K562 (cell line): ENCODE results near the gene TMEM128. TPM values are rescaled to one million over a fixed set of nuclear protein-coding genes. Genes with fewer than 3 reads are reported as not detected.

Experiments
- ATAC-seq: fragments of 200-7000 bp; cut with Tn5 transposase; 3 replicates; pipeline ENCODE4 v1.9.1; 2020; ENCODE audit warnings: moderate library complexity
- BruUV-seq: library from RNA; stranded (reverse); fragments of 400-500 nt; replicated peaks from 2 replicates; lab custom pipeline; 2021; lab: Mats Ljungman, UMichigan
- CTCF ChIA-PET: fragments of 300-600 bp; formaldehyde crosslinking; extraction: SDS; loops from one replicate; lab custom pipeline; 2021; ENCODE audit warnings: low intra/inter-chr PET ratio; lab: Yijun Ruan, JAX
- POLR2A ChIA-PET: fragments of 300-600, 350-650 bp; sonication (Branson Sonifier 250); formaldehyde crosslinking; extraction: SDS; loops from one replicate; lab custom pipeline; 2021; ENCODE audit warnings: antibody characterized with exemption, inconsistent platforms; lab: Yijun Ruan, JAX
- DNase-seq, 4 experiments: peaks; one replicate each; pipeline versions ENCODE4 v3.0.0 to v3.0.0-alpha.2; 2011 to 2018; ENCODE audit warnings: low spot score in 3 of 4, mixed read lengths in 3 of 4; ENCODE audit errors: extremely low read depth in 1 of 4
- FAIRE-seq: peaks from 2 replicates; lab custom pipeline; 2011; peaks lifted over from hg19 to GRCh38; lab: Jason Lieb, UNC
- H2AFZ ChIP-seq: 2 replicates; pipeline ENCODE4 v1.6.0; 2011; ENCODE audit warnings: low read depth, low read length, control low read depth, inconsistent platforms
- H3K27ac ChIP-seq: fragments of 200-600 bp; 3 replicates; pipeline ENCODE4 v1.8.0; 2011; ENCODE audit warnings: low read depth, mild to moderate bottlenecking, control low read depth, inconsistent platforms, low read length, moderate library complexity, mixed read lengths; ENCODE audit errors: extremely low read depth
- H3K27me3 ChIP-seq, 2 experiments: fragments of 300-600 bp in 1 of 2; 2 replicates in 1 of 2; 3 replicates in 1 of 2; pipeline versions ENCODE4 v1.6.0 to v1.8.0; 2011; ENCODE audit warnings: inconsistent platforms in 2 of 2, low read length in 2 of 2, mild to moderate bottlenecking in 1 of 2, mixed read lengths in 1 of 2, moderate library complexity in 1 of 2; ENCODE audit not compliant: control insufficient read depth in 2 of 2, insufficient read depth in 2 of 2
- H3K36me3 ChIP-seq: fragments of 300-600 bp; 3 replicates; pipeline ENCODE4 v1.8.0; 2011; ENCODE audit warnings: mild to moderate bottlenecking, low read length, inconsistent platforms; ENCODE audit not compliant: control insufficient read depth, insufficient read depth
- H3K4me1 ChIP-seq, 2 experiments: fragments of 200-600 bp in 1 of 2; replicated peaks in 1 of 2; 2 replicates in 1 of 2; 3 replicates in 1 of 2; pipeline versions ENCODE4 v1.5.1 to v1.8.0; 2011; ENCODE audit warnings: inconsistent platforms in 2 of 2, low read length in 2 of 2, mild to moderate bottlenecking in 1 of 2, mixed read lengths in 1 of 2, moderate library complexity in 1 of 2; ENCODE audit not compliant: control insufficient read depth in 2 of 2, insufficient read depth in 2 of 2
- H3K4me2 ChIP-seq: 2 replicates; pipeline ENCODE4 v1.6.1; 2011; ENCODE audit warnings: low read length, control low read depth, inconsistent platforms, mixed read lengths; ENCODE audit not compliant: insufficient read depth
- H3K4me3 ChIP-seq: fragments of 200-600 bp; sonication (generic), shearing (Covaris generic); 2 replicates; pipeline ENCODE4 v1.5.1; 2016; ENCODE audit warnings: control low read depth, inconsistent platforms
- H3K79me2 ChIP-seq: fragments of 200-600 bp; 3 replicates; pipeline ENCODE4 v1.8.0; 2011; ENCODE audit warnings: low read length, inconsistent platforms; ENCODE audit not compliant: control insufficient read depth, insufficient read depth
- H3K9ac ChIP-seq, 2 experiments: 2 replicates each; pipeline versions ENCODE4 v1.6.0 to v1.6.1; 2011; ENCODE audit warnings: low read depth in 2 of 2, low read length in 2 of 2, control low read depth in 1 of 2, inconsistent platforms in 1 of 2, mild to moderate bottlenecking in 1 of 2, mixed read lengths in 1 of 2; ENCODE audit not compliant: insufficient read depth in 1 of 2
- H3K9me1 ChIP-seq: one replicate; pipeline ENCODE4 v1.6.0; 2011; ENCODE audit warnings: inconsistent platforms, mild to moderate bottlenecking, low read length, moderate library complexity; ENCODE audit not compliant: control insufficient read depth, insufficient read depth
- H3K9me3 ChIP-seq: replicated peaks from 2 replicates; pipeline ENCODE4 v1.5.1; 2011; ENCODE audit warnings: low read depth, low read length, inconsistent platforms; ENCODE audit not compliant: control insufficient read depth, insufficient read depth
- H4K20me1 ChIP-seq: replicated peaks from 2 replicates; pipeline ENCODE4 v1.6.1; 2011; ENCODE audit warnings: low read length, inconsistent platforms, mixed read lengths; ENCODE audit not compliant: control insufficient read depth, insufficient read depth
- CEBPG ChIP-seq, 3 experiments: fragments of 200-800 bp in 1 of 3; sonication (Bioruptor generic) in 1 of 3; sonication (generic) in 1 of 3; formaldehyde crosslinking in 1 of 3; IDR thresholded peaks in 2 of 3; conservative IDR thresholded peaks in 1 of 3; 2 replicates each; pipeline versions ENCODE4 v1.6.1 to v1.8.0; 2016 to 2022; ENCODE audit warnings: missing compliant biosample characterization in 2 of 3, missing genetic modification characterization in 2 of 3, mild to moderate bottlenecking in 1 of 3, missing genetic modification reagents in 1 of 3
- E2F3 ChIP-seq: fragments of 250-450 bp; sonication (Bioruptor Pico); IDR thresholded peaks from 2 replicates; pipeline ENCODE4 v1.4.0; 2020; ENCODE audit warnings: mild to moderate bottlenecking
- ETV1 ChIP-seq: fragments of 450-650 bp; conservative IDR thresholded peaks from 2 replicates; pipeline ENCODE4 v1.6.1; 2016; ENCODE audit warnings: missing genetic modification characterization, control low read depth, low read depth, missing compliant biosample characterization
- GABPA ChIP-seq: fragments of 200-800 bp; sonication (Bioruptor generic); conservative IDR thresholded peaks from 2 replicates; pipeline ENCODE4 v1.6.1; 2016; ENCODE audit warnings: low read depth, missing genetic modification characterization, missing compliant biosample characterization
- KAT7 ChIP-seq: sonication (generic); formaldehyde crosslinking; IDR thresholded peaks from 2 replicates; pipeline ENCODE4 v1.8.0; 2022; ENCODE audit warnings: missing genetic modification reagents, mild to moderate bottlenecking, borderline replicate concordance
- MXI1 ChIP-seq: IDR thresholded peaks from 2 replicates; pipeline ENCODE4 v1.6.1; 2011; ENCODE audit warnings: low read depth, mild to moderate bottlenecking, improper control_type of control experiment, low read length
- NR0B1 ChIP-seq: fragments of 450-650 bp; IDR thresholded peaks from one replicate; pipeline ENCODE4 v1.6.1; 2018; ENCODE audit warnings: mild to moderate bottlenecking, moderate library complexity; ENCODE audit not compliant: partially characterized antibody
- SMARCA4 ChIP-seq: fragments of 450-650 bp; IDR thresholded peaks from 2 replicates; pipeline ENCODE4 v1.6.1; 2016
- SREBF1 ChIP-seq: fragments of 150-350 bp; IDR thresholded peaks from 2 replicates; pipeline ENCODE4 v1.6.1; 2014; ENCODE audit warnings: antibody characterized with exemption, low read depth, low read length, borderline replicate concordance
- VEZF1 ChIP-seq: fragments of 200-800 bp; sonication (Bioruptor generic); IDR thresholded peaks from 2 replicates; pipeline ENCODE4 v1.6.1; 2017; ENCODE audit warnings: missing genetic modification characterization, missing compliant biosample characterization
- ZC3H11A ChIP-seq: IDR thresholded peaks from 2 replicates; pipeline ENCODE4 v1.6.1; 2012; ENCODE audit warnings: low read depth, low read length, improper control_type of control experiment
- ZNF263 ChIP-seq: sonication (generic); formaldehyde crosslinking; IDR thresholded peaks from 2 replicates; pipeline ENCODE4 v1.8.0; 2022; ENCODE audit warnings: mild to moderate bottlenecking, missing genetic modification reagents, borderline replicate concordance
- ZNF444 ChIP-seq: fragments of 250-450 bp; sonication (Bioruptor Pico); IDR thresholded peaks from 2 replicates; pipeline ENCODE4 v1.4.0; 2020; ENCODE audit warnings: mild to moderate bottlenecking, moderate library complexity
- ZNF639 ChIP-seq, 2 experiments: fragments of 200-800 bp in 1 of 2; sonication (Bioruptor generic) in 1 of 2; sonication (generic) in 1 of 2; formaldehyde crosslinking in 1 of 2; IDR thresholded peaks in 1 of 2; conservative IDR thresholded peaks in 1 of 2; 2 replicates each; pipeline versions ENCODE4 v1.5.0 to v1.6.1; 2016 to 2020; ENCODE audit warnings: missing compliant biosample characterization in 1 of 2, missing genetic modification characterization in 1 of 2, missing genetic modification reagents in 1 of 2
- ZNF717 ChIP-seq: fragments of 250-450 bp; sonication (Bioruptor Pico); IDR thresholded peaks from 2 replicates; pipeline ENCODE4 v1.5.0; 2021
- WGBS: fragments of 100-300 bp; shearing (Covaris generic); methylation state at CpG from one replicate; pipeline ENCODE4 v1.1.6; 2016; ENCODE audit warnings: low coverage, mixed read lengths; ENCODE audit not compliant: insufficient coverage; ENCODE audit errors: missing lambda C conversion rate; 5-methylcytosine and 5-hydroxymethylcytosine counted together
- in situ Hi-C: fragments of 300-500 bp; cut with MboI; formaldehyde crosslinking; loops from 4 replicates; pipeline ENCODE4 v1.15.0; 2018; ENCODE audit warnings: inconsistent platforms, mixed read lengths
- intact Hi-C: fragments of 100-400 bp; cut with micrococcal nuclease; formaldehyde crosslinking; loops from 2 replicates; pipeline ENCODE4 v1.14.2; 2022
- polyA plus RNA-seq, 8 experiments: library from polyadenylated mRNA; depleted of rRNA in 4 of 8; stranded (reverse) in 5 of 8; unstranded in 3 of 8; fragments of >200 nt; fragmentation: Nextera tagmentation in 2 of 8; fragmentation: Illumina TruSeq in 1 of 8; extraction: Ambion mirVana in 2 of 8; extraction: Trizol in 1 of 8; gene quantifications; 2 replicates each; pipeline versions ENCODE4 v1.2.1 to v1.2.3, GENCODE V29; 2011 to 2014; ENCODE audit warnings: inconsistent platforms in 1 of 8, missing spikeins in 1 of 8
- total RNA-seq, 7 experiments: library from RNA; depleted of rRNA in 6 of 7; stranded (reverse); fragments of >200 nt in 6 of 7; fragmentation: Illumina TruSeq in 2 of 7; extraction: Trizol in 2 of 7; gene quantifications; 2 replicates each; pipeline versions ENCODE4 v1.2.1 to v1.2.3, GENCODE V29; 2011 to 2021; ENCODE audit warnings: low replicate concordance in 1 of 7

TMEM128 gene
- total and polyA plus RNA-seq, 9 of the 15 experiments (the other 6 are each of a cell fraction or from before 2014, with no cell fraction given), result 9.1 to 40.0 (median 14.3) TPM

- no peaks in the 10 kb centered on the region for H3K9me1 ChIP-seq
- no peaks in the 10 kb centered on the region; a peak in 1 of 5 replicates for H3K4me1 ChIP-seq
- no peak overlapping the region for H3K9ac ChIP-seq
- H4K20me1 ChIP-seq, result no peaks in the 10 kb centered on the region
- ATAC-seq, result no peak; the same call in 2 of the 3 replicates
- no TSS peak for BruUV-seq
- CTCF ChIA-PET, result interaction anchor here (0.8 to 1.4 kb wide), 4 partner anchors 80 to 171 kb away, joined by 3 to 6 read pairs (median 3); no protein-coding TSS in a partner anchor
- intact Hi-C loops, result loop anchor here (1.0 to 10.0 kb wide), 2 partner anchors 76 to 175 kb away; no protein-coding TSS in a partner anchor
- peaks cover 14 to 29% of the 10 kb centered on the region in 2 experiments for H3K27me3 ChIP-seq
- no peaks in the 10 kb centered on the region for H3K9me3 ChIP-seq
- 15% methylated on average over 8 of the region's 9 CpGs for WGBS
- H2AFZ ChIP-seq, result peak overlapping the region; percentile 40; the same call in 1 of the 2 replicates
- POLR2A ChIA-PET, result interaction anchor here (1.1 to 2.1 kb wide), 3 partner anchors 10 to 119 kb away, joined by 3 to 9 read pairs (median 3); no protein-coding TSS in a partner anchor
- no peak for DNase-seq
- no peak overlapping the region for H3K4me3 ChIP-seq
- FAIRE-seq, result no peak
- no peak overlapping the region for H3K4me2 ChIP-seq
- in situ Hi-C loops, result no loop called here
- no peaks in the 10 kb centered on the region for H3K36me3 ChIP-seq
- H3K79me2 ChIP-seq, result no peaks in the 10 kb centered on the region
- H3K27ac ChIP-seq, result no peak overlapping the region
- TF ChIP-seq NR0B1, result no peak
- no peak for TF ChIP-seq MXI1
- no peak for TF ChIP-seq ZC3H11A
- no peak for TF ChIP-seq ZNF444
- TF ChIP-seq ETV1, result no peak
- TF ChIP-seq GABPA (tag), result no peak
- TF ChIP-seq ZNF717 (CRISPR knock-in tag), result no peak
- TF ChIP-seq ZNF263, result no peak
- TF ChIP-seq KAT7 (CRISPR knock-in tag), result no peak
- no peak for TF ChIP-seq VEZF1 (CRISPR knock-in tag)
- TF ChIP-seq SMARCA4, result no peak
- no peak for TF ChIP-seq SREBF1
- TF ChIP-seq E2F3 (CRISPR knock-in tag), result no peak
- no peak for TF ChIP-seq ZNF639 (CRISPR knock-in tag; conservative IDR thresholded peaks at IDR 0.05 in 1 of 2, IDR thresholded peaks at IDR 0.05 in 1 of 2)
- no peak for TF ChIP-seq CEBPG (CRISPR knock-in tag; IDR thresholded peaks at IDR 0.05)
- no peak for TF ChIP-seq CEBPG (tag; conservative IDR thresholded peaks at IDR 0.05 in 1 of 2, IDR thresholded peaks at IDR 0.05 in 1 of 2)
These were observed 11.6 kb upstream of the TMEM128 start for GRCh38 chr4:4259484-4260100.
